HG03108 (cell line): ENCODE results near the gene MYOM3.
"Not testable (repeated sequence)": the region's sequence is repeated elsewhere in the genome, so short reads cannot be mapped to it uniquely, and the experiment has no call there.

Experiments
- ATAC-seq: cut with Tn5 transposase; IDR thresholded peaks from one replicate; pipeline ENCODE4 v1.9.1; 2021; ENCODE audit warnings: moderate library complexity; ENCODE audit not compliant: unreplicated experiment

Gene MYOM3

DNA sequence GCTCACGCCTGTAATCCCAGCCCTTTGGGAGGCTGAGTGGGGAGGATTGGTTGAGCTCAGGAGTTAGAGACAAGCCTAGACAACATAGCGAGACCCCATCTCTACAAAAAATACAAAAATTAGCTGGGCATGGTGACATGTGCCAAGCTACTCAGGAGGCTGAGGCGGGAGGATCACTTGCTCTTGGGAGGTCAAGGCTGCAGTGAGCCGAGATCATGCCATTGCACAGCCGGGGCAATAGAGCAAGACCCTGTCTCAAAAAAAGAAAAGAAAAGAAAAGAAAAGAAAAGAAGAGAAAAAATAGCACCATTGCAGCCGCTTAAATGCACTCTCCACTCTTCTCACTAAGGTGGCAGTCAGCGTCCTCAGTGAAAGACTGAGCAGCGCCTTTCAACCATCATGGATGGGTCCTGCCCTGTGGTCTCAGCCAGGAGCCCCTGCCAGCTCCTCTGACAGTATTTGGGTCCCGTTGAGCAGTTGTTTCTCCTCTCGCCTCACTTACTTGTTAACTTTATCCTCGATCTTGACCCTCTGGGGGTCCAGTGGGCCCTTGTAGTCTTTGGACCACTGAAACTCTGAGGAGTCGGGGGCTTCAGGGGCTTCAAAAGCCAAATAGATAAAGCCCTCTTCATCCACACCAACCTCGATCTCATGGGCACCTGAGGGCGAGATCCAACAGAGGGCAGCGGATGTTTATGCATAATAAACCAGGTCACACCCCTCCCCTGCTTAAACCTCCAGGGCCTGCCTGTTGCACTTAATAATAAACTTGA is 36.9 kb downstream of the MYOM3 start:
- no peak for ATAC-seq

DNA sequence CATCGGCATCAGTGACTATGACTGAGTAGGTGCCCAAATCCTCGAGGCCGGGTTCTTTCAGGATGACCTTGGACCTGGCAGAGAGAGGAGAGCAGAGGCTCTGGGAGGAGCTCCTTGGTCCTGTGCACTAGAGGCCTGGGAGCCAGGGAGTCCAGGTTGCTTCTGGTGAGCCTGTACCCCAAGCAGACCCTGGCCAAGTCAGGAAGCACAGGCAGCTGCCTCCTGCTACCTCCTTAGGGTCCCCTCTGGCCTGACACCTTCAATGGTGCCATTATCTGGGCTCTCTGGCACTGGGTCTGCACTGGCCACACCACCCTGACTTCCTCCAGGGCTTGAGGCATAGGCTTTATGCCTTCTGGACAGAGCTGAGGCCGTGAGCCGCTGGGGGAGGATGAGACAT is 37.7 kb downstream of the MYOM3 start:
- ATAC-seq = no peak

DNA sequence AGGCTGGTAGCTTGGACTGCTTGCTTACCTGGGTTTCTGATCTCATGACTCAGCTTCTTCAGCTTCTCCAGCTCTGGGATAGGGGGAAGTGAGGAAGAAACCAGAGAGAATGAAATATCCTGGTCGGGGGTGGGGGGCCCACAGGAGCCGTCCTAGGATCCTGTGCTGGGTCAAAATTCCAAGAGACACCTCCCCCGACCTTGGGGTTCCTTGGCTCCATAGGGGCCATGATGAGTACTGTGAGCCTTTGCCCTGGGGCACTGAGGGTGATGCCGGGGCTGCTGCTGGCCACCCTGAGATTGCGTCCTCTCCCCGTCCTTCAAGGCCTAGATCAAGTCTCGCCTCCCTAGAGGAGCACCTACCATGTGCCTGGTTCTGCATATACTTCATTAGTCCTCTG is 40.0 kb downstream of the MYOM3 start:
- ATAC-seq = no peak

DNA sequence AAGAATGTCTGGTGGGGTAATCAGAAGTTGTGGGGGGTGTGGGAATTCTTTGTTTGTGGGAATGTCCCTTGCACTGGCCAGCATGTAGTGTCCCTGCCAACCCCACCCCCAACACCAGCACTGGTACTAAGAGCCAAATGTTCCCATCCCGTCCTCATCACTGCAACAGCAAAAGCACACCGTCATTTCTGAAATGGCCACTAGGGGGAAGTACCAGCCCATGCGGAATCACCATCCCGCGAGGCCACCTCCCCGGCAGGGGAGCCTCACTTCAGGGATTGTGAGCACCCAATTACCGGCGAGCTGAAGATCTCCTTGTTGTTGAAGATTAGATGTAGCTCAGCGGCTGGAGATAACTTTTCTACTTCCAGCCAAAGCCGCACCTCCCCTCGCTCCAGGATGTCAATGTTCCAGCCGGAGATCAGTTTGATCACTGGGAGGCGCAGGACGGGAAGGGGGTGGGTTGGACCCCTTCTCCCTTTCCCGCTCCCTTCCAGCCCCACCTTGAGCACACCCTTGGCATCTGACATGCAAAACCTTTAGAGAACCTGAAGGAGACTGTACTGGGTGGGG is 41.0 kb downstream of the MYOM3 start:
- ATAC-seq = no peak

DNA sequence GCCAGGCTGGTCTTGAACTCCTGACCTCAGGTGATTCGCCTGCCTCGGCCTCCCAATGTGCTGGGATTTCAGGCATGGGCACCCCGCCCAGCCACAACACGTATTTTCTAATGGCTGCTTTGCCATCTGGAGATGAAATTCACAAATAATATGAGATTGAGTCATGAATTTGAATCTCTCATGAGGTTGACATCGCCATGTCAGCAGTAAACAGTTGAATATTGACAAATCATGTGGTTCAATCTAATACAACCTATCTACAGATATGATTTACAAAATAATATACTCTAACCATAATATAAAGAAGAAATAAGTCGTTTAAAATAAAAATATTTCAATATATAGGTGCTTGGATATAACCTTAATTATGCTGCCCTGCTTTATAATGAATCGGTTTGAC is 42.1 kb downstream of the MYOM3 start:
- ATAC-seq = no peak

DNA sequence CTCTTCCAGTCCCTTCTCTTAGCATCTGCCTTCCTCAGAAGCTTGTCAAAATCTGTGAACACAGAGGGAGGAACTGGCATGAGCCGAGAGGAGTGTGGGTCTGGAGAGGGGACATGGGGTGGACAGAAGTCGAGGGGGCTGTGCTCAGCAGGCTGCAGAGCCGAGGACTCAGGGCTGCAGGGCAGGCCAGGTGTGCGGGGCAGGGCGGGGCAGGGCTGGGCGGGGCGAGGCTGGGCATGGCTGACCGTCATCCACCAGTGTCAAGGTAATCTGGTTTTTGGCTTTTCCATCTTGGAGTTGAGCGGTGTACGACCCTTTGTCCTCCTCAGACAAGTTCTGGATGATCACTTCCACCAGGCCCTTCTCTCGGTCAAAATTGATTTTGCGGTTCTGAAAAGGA is 44.0 kb downstream of the MYOM3 start:
- no peak for ATAC-seq

DNA sequence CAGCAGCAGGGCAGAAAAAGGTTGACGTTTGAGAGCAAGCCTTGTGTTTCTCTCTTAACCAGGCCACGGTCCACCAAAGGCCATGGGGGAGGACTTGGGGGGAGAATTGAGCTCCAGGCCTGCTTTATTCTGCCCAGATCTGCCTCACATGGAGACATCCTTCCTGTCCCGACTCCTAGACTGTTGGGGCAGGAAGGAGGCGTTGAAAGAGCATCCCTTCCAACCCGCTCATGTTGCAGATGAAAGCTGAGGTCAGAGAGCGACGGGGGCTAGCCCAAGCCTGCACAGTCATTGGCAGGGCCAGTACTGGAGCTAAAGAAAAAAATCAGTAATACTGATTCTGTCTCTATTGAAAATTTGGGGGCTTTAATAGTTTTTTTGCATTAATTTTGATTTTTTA is 46.6 kb downstream of the MYOM3 start:
- ATAC-seq = no peak

DNA sequence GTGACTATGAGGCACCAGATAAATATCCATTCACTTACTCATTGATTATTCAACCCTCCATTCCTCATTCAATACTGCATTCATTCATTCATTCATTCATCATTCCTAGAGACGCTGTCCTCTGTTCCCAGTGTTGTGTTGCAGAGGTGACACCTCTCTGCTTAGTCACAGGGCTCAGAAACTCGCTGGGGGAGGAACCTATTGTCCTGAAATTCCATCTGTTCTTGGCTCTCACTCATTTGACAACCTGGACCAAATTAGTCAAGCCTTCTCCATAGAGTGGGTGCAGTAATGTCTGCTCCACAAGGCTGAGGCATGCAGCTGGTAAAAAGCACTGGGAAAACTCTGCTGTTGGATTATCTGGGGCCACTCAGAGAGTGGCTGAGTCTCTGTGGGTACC is 49.7 kb downstream of the MYOM3 start:
- no peak for ATAC-seq

DNA sequence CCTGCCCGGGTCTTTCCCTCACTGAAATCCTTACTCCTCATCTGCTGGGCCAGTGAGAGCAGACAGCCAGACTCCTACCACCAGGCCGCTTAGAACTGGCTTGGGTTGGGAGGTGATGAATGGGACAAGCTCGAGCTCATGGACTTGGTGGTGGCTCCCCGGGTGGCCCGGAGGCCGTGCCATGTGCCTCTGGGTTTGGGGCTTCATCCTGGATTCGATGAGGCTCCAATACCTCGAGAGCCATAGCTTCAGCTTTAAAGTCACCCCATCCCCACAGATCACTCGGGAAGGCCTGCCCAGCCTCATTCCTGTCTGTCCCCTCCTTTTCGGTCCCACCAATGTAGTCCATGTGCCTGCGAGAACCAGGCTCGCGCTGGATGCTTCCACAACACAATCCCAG is 51.5 kb downstream of the MYOM3 start:
- ATAC-seq = no peak

DNA sequence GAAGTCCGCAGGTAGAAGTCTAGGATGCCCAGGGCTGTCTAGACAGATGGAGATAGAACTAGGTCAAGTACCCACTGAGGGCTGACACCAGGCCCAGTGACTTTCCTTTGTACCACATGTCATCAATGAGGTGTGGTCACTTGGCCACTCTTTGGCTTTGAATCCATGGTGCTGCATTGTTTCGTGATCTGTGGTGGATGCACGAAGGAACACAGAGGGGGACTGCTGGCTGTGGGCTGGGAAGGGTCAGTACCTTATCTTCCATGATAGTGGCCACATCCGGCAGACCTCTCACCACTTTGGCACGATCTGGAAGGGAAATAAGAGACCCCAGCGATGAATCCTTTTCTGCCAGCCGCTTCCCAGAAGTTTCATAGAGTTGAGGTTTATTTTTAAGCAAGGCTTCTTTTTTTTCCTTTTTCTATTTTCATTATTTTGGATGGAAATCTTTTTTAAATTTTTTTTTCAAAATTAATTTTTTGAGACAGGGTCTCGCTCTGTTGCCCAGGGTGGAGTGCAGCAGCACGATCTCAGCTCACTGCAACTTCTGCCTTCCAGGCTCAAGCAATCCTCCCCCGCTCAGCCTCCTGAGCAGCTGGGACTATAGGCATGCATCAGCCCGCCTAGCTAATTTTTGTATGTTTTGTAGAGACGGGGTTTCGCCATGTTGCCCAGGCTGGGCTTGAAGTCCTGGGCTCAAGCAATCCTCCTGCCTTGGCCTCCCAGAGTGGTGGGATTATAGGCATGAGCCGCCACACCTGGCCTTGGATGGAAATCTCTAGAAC is 53.1 kb downstream of the MYOM3 start:
- no peak for ATAC-seq

DNA sequence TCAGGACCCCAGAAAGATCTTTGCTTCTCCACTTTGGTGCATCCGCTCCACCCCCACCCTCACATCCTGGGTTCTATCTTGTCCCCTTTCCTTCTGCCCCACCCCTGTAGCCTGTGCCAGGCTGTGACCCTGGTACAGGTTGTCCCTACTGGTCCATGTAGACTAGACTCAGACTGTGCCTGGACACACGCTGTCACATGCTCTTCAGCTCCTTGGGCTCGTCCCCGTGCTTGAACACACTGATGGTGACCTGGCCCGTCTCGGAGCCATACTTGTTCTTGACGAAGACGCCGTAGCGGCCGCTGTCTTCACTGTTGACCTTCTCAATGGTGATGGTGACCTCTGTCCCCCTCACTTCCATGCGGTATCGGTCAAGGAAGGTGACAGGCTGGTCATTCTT is 54.8 kb downstream of the MYOM3 start:
- ATAC-seq = no peak

DNA sequence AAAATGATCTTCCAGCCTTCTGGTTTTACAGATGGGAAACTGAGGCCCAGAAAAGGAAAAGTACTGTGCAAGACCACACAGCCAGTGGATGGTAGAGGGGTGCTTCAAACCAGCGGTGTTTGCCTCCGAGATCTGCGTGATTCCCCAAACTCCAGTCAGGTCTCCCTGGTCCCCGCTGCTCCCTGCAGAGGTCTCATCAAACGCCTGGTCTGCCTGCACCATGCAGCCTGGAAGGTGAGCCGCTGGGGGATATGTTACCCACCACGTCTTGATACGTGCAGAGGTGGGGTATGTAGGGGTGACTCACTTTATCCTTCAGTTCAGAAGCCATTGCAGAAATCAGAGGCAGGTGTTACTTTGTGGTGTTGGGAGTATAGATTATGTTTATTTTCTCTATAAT is 56.3 kb downstream of the MYOM3 start:
- ATAC-seq = no peak

DNA sequence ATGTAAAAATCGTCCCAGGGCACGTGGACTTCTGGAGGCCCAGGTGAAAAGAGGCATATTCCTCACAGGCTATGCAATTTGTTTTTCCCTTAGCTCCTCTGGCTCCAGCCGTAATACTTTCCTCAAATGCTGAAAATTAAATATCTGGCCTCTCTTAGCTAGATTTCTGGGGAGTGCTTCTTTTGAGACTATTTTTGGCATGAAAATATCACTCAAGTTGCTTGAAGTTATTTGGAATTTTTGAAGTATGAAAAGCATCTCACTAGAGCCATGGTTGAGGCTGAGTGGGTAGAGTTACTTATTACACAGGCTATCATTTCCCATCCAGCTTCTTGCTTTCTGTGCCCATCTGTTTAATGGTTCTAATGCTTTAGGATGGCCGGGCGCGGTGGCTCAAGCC is 59.7 kb downstream of the MYOM3 start:
- ATAC-seq = no peak

DNA sequence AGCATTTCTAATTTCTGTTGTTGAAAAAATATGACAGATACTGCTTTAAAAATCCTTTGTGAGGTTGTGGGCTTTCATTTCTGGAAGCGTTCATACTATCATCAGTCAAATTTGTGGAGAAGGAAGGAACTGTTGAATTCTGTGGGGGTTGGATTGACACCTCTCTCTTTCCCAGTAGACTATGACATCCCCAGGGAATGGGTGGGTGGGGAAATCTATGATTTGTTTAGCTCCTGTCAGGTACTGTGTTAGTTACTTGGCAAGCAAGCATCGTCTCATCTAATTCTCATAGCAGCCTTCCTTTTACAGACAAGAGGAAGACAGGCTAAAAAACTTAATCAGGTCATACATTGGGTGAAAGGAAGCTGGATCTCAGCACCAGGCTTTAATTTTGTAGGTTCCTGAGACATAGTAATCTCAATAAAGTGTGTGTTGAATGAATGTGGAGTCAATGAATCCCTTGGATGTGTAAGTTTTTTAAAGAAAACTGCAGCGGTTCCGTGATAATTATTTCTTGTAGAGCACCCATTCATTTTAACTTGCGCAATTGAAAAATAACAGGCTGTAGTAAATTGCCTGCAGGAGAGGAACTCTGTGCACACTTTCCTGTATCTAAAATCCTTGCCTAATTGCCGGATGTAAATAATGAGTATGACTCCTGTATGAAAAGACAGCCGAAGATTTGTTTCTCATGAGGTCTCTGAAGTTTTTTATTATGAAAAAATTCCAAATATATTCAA is 60.6 kb downstream of the MYOM3 start:
- ATAC-seq = no peak

DNA sequence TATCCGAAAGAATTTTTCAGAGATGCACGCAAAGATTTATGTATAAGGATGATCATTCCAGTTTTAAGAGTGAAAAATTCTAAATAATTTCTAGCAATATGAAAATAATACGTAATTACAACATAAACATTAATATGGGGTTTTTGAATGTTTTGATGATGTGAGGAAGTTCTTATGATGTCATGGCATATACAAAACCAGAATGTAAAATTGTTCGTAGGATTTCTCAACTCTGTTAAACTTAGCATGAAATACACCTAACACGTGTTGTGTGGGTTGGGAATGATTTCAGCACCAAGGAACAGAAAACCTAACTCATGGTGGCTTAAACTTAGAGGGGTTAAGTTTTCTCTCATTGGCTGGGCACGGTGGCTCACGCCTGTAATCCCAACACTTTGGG is 62.2 kb downstream of the MYOM3 start:
- ATAC-seq = no peak

DNA sequence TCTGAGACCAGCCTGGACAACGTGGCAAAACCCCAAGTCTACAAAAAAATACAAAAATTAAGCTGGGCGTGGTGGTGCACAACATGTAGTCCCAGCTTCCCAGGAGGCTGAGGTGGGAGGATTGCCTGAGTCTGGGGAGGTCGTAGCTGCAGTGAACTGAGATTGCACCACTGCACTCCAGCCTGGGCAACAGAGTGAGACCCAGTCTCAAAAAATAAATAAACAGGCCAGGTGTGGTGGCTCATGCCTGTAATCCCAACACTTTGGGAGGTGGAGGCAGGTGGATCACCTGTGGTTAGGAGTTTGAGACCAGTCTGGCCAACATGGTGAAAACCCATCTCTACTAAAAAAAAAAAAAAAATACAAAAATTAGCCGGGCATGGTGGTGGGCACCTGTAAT is 63.0 kb downstream of the MYOM3 start:
- ATAC-seq = not testable (repeated sequence)

DNA sequence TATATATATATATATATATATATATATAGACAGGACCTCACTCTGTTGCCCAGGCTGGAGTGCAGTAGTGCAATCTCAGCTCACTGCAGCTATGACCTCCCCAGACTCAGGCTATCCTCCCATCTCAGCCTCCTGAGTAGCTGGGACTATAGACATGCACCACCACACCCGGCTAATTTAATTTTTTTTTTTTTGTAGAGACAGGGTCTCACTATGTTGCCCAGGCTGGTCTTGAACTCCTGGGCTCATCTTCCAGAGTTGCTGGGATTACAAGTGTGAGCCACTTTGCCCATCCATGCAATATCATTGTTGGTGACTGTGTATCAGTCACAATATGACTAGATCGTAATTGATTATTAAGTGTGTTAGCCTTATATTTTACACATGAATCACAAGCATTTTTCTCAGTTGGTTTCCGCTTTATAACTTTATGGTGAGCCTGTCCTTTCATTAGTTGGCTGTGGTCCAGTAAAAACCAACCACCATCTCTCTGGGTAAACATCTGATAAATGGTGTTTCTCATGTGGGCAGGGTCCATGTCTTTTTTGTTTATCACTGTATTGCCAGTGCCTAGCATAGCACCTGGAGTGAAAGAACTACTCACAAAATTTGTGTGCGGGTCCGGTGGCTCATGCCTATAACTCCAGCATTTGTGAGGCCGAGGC is 63.6 kb downstream of the MYOM3 start:
- ATAC-seq = no peak

DNA sequence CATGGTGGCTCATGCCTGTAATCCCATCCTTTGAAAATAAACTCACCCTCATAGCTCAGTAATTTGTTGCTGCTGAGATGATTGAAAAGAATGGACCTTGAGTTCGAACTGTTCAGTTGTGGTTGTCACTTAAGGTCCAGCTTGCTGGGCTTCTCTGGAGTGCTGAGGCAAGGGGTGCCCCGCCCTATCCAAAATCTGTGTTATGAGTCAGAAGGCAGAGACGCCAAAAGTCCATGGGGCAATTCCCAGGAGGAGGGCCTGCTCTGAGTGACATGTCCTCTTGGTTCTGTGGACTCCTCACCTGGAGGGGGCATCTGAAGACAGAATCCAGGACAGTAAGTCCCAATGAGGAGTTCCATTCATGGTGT is 64.8 kb downstream of the MYOM3 start:
- ATAC-seq = no peak

DNA sequence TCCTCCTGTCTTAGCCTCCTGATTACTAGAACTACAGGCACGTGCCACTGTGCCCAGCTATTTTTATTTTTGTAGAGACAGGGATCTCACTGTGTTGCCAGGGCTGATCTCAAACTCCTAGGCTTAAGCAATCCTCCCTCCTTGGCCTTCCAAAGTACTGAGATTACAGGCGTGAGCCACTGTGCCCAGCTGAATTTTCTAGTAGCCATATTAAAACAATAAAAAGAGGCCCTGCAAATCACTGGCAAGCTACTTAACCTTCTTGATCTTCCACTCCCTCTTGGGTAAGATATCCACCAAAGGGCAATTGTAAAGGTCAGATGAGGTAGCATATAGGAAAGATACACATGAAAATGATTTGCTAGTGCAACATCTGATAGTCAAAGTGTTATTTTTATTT is 66.2 kb downstream of the MYOM3 start:
- ATAC-seq = no peak

DNA sequence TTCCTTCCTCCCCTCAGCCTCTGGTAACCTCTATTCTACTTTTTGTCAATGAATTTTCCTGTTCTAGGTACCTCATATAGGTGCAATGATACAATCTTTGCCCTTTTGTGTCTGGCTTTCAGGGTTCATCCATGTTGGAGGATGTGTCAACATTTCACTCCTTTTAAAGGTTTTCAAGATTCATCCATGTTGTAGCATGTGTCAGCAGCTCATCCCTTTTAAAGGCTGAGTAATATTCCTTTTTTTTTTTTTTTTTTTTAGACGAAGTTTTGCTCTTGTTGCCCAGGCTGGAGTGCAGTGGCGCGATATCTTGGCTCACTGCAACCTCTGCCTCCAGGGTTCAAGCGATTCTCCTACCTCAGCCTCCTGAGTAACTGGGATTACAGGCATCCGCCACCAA is 67.3 kb downstream of the MYOM3 start:
- ATAC-seq = not testable (repeated sequence)
